ENCODE data around the gene FSTL1. TPM values are rescaled to one million over a fixed set of nuclear protein-coding genes. Genes with fewer than 3 reads are reported as not detected.
A peak's percentile ranks its signal among the peaks of the same experiment; 100 is the strongest.

Gene FSTL1
- total RNA-seq, 5 donors from 2014 or later (not counting 1 experiment from before 2014, with no cell fraction given) = 0.76 to 5.1 (median 1.5) TPM

DNA sequence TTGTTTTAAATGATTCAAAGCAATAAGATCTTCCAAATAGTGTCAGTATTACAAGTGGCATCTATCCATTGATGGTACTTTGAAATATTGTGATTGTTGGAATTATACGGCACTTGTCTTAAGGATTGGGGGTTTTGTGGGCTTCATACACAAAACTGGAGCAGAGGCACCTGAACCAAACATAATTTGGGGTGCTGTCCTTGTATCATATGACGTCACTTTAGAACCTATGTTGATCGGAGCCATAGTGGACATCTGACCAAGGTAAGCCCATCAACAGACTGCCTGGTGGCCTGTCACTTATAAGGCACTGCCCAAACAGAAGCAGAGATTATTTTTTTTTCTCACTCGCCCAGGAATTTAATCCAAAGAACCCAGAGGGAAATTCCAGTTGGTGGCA is 98.8 kb downstream of the FSTL1 start:
- Histone ChIP-seq H3K27me3 (replicated peaks in 1 of 2; ENCODE audit: control insufficient read depth in 2 of 2, extremely low read depth in 1 of 2, insufficient read depth in 2 of 2, low read length in 1 of 2) (no peaks in the 10 kb centered on the region), H3K4me1 (ENCODE audit: control insufficient read depth in 1 of 2, extremely low read depth in 1 of 2, insufficient read depth in 2 of 2, low read length in 2 of 2) (peaks cover 10 to 19% of the 10 kb centered on the region in 2 experiments), H3K9me3 (no peaks in the 10 kb centered on the region), H3K36me3 (ENCODE audit: control insufficient read depth in 2 of 2, extremely low read depth in 1 of 2, insufficient read depth in 1 of 2, low read length in 1 of 2) (no peaks in the 10 kb centered on the region), H3K27ac (ENCODE audit: low read length) (no peak overlapping the region), H3K4me3 (ENCODE audit: control insufficient read depth in 1 of 2, extremely low read depth in 1 of 2, low read length in 1 of 2) (no peak overlapping the region)
- H3K27ac Mint-ChIP-seq = no peak overlapping the region
- H3K36me3 Mint-ChIP-seq = peaks cover 1% of the 10 kb centered on the region
- ChIA-PET CTCF (interaction anchor here in 1 of 2 donors (0.7 to 4.8 kb wide), 2 partner anchors 66 to 791 kb away, joined by 4 to 25 read pairs; no protein-coding TSS in a partner anchor), POLR2A (interaction anchor here in 1 of 2 donors (0.6 kb wide), 2 partner anchors 230 to 447 kb away, joined by 3 to 8 read pairs; no protein-coding TSS in a partner anchor)
- no peak for DNase-seq
- peaks cover 18 to 21% (median 20%) of the 10 kb centered on the region in 3 donors for H3K4me1 Mint-ChIP-seq
- WGBS (ENCODE audit: insufficient coverage) = 83% methylated on average over 3 of the region's 4 CpGs
- no peaks in the 10 kb centered on the region for H3K9me3 Mint-ChIP-seq
- H3K27me3 Mint-ChIP-seq = peaks cover 0 to 4% of the 10 kb centered on the region in 2 donors
- ATAC-seq (replicated peaks in 1 of 4) = no peak
- no peak overlapping the region for H3K4me3 Mint-ChIP-seq

DNA sequence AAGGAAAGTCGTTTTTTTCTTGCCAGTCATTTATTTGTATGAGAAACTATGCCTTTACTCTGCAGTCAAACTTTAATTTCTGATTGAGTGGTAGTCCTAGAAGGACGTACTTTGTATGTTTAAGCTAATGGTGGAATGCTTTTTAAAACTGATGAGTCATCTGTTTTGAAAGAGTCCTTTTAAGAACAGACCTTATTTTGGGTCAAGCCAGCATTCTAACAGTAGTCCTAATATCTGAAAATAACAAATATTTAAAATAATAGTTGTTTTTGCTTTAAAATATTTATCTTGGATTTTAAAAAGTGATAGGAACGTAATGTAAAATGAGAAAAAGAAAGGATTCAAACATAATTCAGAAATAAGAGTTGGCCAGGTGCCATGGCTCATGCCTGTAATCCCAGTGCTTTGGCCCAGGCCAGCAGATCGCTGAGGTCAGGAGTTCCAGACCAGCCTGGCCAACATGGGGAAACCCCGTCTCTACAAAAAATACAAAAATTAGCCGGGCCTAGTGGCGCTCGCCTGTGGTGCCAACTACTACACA is 100.3 kb downstream of the FSTL1 start:
- no peaks in the 10 kb centered on the region for H3K27me3 Mint-ChIP-seq
- peaks cover 10% of the 10 kb centered on the region for H3K36me3 Mint-ChIP-seq
- peaks cover 33 to 35% (median 34%) of the 10 kb centered on the region in 3 donors for H3K4me1 Mint-ChIP-seq
- no peaks in the 10 kb centered on the region for H3K36me3 ChIP-seq (ENCODE audit: control insufficient read depth in 2 of 2, extremely low read depth in 1 of 2, insufficient read depth in 1 of 2, low read length in 1 of 2)
- ChIA-PET CTCF (interaction anchor here (0.6 to 4.8 kb wide), 2 partner anchors 67 to 888 kb away, joined by 3 to 25 read pairs; no protein-coding TSS in a partner anchor), POLR2A (interaction anchor here (0.6 to 1.0 kb wide), 2 partner anchors 52 to 205 kb away, joined by 3 to 5 read pairs; no protein-coding TSS in a partner anchor)
- no peak for ATAC-seq (replicated peaks in 1 of 4)
- no peaks in the 10 kb centered on the region for H3K9me3 Mint-ChIP-seq
- H3K27me3 ChIP-seq (replicated peaks in 1 of 2; ENCODE audit: control insufficient read depth in 2 of 2, extremely low read depth in 1 of 2, insufficient read depth in 2 of 2, low read length in 1 of 2) = no peaks in the 10 kb centered on the region
- H3K9me3 ChIP-seq = no peaks in the 10 kb centered on the region
- no CpG with 5 or more reads among the region's 8 CpGs for WGBS (ENCODE audit: insufficient coverage)
- H3K4me3 Mint-ChIP-seq = peak overlapping the region; percentile 63 to 95 (median 88)
- H3K4me1 ChIP-seq (ENCODE audit: control insufficient read depth in 1 of 2, extremely low read depth in 1 of 2, insufficient read depth in 2 of 2, low read length in 2 of 2) = peaks cover 14 to 23% of the 10 kb centered on the region in 2 experiments
- H3K4me3 ChIP-seq (ENCODE audit: control insufficient read depth in 1 of 2, extremely low read depth in 1 of 2, low read length in 1 of 2) = no peak overlapping the region
- no peak overlapping the region for H3K27ac Mint-ChIP-seq
- DNase-seq = no peak
- no peak overlapping the region for H3K27ac ChIP-seq (ENCODE audit: low read length)

DNA sequence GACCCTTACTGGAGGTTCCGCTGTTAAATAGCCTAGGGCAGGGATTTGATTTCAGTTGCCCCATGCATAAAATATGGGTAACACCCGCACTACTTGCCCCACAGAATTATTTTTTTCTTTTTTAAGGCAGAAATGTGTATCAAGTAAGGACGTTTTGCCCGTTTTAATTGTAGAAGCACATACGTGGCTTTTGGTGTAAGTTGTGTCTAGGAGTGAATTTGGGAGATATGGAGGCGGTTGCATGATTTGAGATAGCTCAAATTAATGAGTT is 101.0 kb downstream of the FSTL1 start:
- H3K9me3 ChIP-seq = no peaks in the 10 kb centered on the region
- no peak for DNase-seq
- ChIA-PET POLR2A (interaction anchor here (0.6 to 1.4 kb wide), 8 partner anchors 8 to 886 kb away, joined by 3 to 9 read pairs (median 4); partner anchors contain the start of genes NDUFB4 (in 1 of the 2) and TMEM39A (in 1 of the 2)), CTCF (interaction anchor here (0.5 to 4.8 kb wide), 4 partner anchors 67 to 253 kb away, joined by 4 to 25 read pairs (median 5); no protein-coding TSS in a partner anchor)
- Mint-ChIP-seq H3K36me3 (peaks cover 10% of the 10 kb centered on the region), H3K4me1 (peaks cover 40 to 42% (median 41%) of the 10 kb centered on the region in 3 donors), H3K27me3 (no peaks in the 10 kb centered on the region), H3K4me3 (peak overlapping the region; percentile 88 to 95 (median 95)), H3K9me3 (no peaks in the 10 kb centered on the region), H3K27ac (peak overlapping the region; percentile 92 to 95)
- no peak for ATAC-seq (replicated peaks in 1 of 4)
- peak overlapping the region; percentile 68 to 81 for H3K4me3 ChIP-seq (ENCODE audit: control insufficient read depth in 1 of 2, extremely low read depth in 1 of 2, low read length in 1 of 2)
- no peaks in the 10 kb centered on the region for H3K27me3 ChIP-seq (replicated peaks in 1 of 2; ENCODE audit: control insufficient read depth in 2 of 2, extremely low read depth in 1 of 2, insufficient read depth in 2 of 2, low read length in 1 of 2)
- peak overlapping the region; percentile 60 for H3K27ac ChIP-seq (ENCODE audit: low read length)
- WGBS (ENCODE audit: insufficient coverage) = 33% methylated on average over 1 of the region's 6 CpGs
- no peaks in the 10 kb centered on the region for H3K36me3 ChIP-seq (ENCODE audit: control insufficient read depth in 2 of 2, extremely low read depth in 1 of 2, insufficient read depth in 1 of 2, low read length in 1 of 2)
- H3K4me1 ChIP-seq (ENCODE audit: control insufficient read depth in 1 of 2, extremely low read depth in 1 of 2, insufficient read depth in 2 of 2, low read length in 2 of 2) = peaks cover 16 to 23% of the 10 kb centered on the region in 2 experiments

DNA sequence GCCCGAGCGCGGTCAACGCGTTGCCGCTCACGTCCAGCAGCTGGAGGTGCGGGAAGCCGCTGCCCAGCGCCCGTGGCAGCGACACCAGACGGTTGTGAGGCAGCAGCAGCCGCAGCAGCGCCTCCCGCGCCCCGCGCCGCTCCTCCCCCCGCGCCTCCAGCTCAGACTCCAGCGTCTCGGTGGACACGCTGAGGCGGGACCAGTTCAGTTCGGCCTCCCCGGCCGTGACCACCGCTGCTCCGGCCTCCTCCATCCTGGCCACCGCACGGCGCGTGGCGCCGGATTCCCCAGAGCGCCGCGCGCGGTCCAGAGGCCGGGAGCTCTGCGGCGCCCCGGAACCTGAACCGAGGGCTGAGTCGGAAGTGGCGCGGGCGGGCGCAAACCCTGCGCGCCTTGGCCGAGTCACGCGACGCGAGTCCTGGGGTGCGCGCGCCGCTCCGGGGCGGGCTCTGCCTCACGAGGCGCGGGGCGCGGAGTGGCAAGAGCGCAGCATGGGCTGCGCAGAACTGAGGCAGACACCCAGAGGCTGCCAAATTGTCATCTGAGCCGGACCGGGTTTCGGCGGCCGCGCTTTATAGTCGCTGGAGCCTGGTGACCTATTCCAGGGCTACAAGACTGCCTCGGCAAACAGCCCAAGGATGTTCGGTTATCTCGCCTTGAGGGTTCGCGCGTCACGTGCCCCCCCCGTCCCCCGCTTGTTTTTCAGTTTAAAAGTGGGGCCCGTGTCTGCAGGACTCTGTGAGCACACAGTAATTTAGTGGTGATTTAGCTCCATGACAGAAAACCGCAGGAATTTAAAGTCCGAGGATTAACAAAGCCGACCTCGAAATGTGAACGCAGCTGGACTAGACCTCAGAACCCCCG is 101.6 kb downstream of the FSTL1 start, which contains the start of gene LRRC58:
Gene LRRC58 (minus strand): TSS at position 364 of the 864 bp plus-strand sequence. CDS start 111 bp downstream, at position 253.
- peaks cover 45 to 47% (median 46%) of the 10 kb centered on the region in 3 donors for H3K4me1 Mint-ChIP-seq
- H3K27ac ChIP-seq (ENCODE audit: low read length) = peak within 1 kb of the TSS; percentile 60
- peak; percentile 79 to 95 (median 88) for DNase-seq
- peaks cover 10% of the 10 kb centered on the region for H3K36me3 Mint-ChIP-seq
- ATAC-seq (replicated peaks in 1 of 4) = peak; percentile 90 to 94 (median 92)
- no peaks in the 10 kb centered on the region for H3K9me3 ChIP-seq
- no peaks in the 10 kb centered on the region for H3K9me3 Mint-ChIP-seq
- no peaks in the 10 kb centered on the region for H3K27me3 Mint-ChIP-seq
- peak within 1 kb of the TSS; percentile 92 to 95 for H3K27ac Mint-ChIP-seq
- no peaks in the 10 kb centered on the region for H3K27me3 ChIP-seq (replicated peaks in 1 of 2; ENCODE audit: control insufficient read depth in 2 of 2, extremely low read depth in 1 of 2, insufficient read depth in 2 of 2, low read length in 1 of 2)
- H3K36me3 ChIP-seq (ENCODE audit: control insufficient read depth in 2 of 2, extremely low read depth in 1 of 2, insufficient read depth in 1 of 2, low read length in 1 of 2) = no peaks in the 10 kb centered on the region
- CTCF ChIA-PET = interaction anchor here (0.5 to 4.8 kb wide), 11 partner anchors 12 to 457 kb away, joined by 3 to 25 read pairs (median 4); no protein-coding TSS in a partner anchor
- under 1% methylated on average over 95 of the region's 95 CpGs for WGBS (ENCODE audit: insufficient coverage)
- POLR2A ChIA-PET = interaction anchor here (0.6 to 1.7 kb wide), 14 partner anchors 8 to 885 kb away, joined by 3 to 11 read pairs (median 4); partner anchors contain the start of genes GSK3B (in 1 of the 2), NDUFB4 (in 1 of the 2) and TMEM39A (in 1 of the 2)
- peak within 1 kb of the TSS; percentile 88 to 95 (median 95) for H3K4me3 Mint-ChIP-seq
- H3K4me3 ChIP-seq (ENCODE audit: control insufficient read depth in 1 of 2, extremely low read depth in 1 of 2, low read length in 1 of 2) = peak within 1 kb of the TSS; percentile 68 to 81
- peaks cover 22 to 23% of the 10 kb centered on the region in 2 experiments for H3K4me1 ChIP-seq (ENCODE audit: control insufficient read depth in 1 of 2, extremely low read depth in 1 of 2, insufficient read depth in 2 of 2, low read length in 2 of 2)

DNA sequence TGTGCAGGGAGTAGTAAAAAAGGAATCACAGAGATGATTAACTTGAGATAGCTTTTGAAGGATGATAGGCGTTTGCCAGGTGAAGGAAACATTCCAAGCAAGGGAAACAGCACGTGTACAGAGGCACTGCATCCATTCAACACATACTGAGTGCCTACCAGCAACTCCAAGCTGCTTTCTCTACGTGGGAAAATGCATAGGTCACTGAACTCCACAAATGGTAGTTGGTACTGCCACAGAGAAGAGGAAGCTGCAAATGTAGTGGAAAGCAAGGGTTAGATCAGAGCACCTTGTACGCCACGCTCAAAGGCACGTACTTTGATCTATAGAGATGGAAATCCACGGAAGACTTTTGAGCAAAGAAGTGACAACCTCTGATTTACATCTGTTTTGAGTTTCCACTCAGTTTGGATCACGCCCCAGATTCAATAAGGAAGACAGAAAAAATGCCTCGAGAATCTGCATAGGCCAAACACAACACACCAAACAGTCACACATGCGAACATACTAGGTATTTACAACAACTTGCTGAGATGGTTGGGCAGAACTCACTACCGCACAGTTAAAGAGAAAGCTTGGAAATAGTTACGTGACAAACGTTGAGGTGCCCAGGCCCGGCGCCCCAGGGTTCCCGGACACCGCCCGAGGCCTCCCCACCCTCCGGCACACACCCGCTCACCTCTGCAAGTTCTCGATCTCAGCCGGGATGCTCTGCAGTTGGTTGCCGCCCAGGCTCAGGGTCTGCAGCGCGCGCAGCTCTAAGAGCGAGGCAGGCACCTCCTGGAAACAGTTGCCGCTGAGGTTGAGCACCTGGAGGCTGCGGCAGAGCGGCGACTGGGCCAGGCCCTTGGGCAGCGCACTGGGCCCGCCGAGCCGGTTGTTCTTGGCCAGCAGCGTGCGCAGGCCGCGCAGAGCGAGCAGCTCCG is 102.5 kb downstream of the FSTL1 start:
- WGBS (ENCODE audit: insufficient coverage) = under 1% methylated on average over 35 of the region's 41 CpGs
- Histone ChIP-seq H3K27me3 (replicated peaks in 1 of 2; ENCODE audit: control insufficient read depth in 2 of 2, extremely low read depth in 1 of 2, insufficient read depth in 2 of 2, low read length in 1 of 2) (no peaks in the 10 kb centered on the region), H3K9me3 (no peaks in the 10 kb centered on the region), H3K36me3 (ENCODE audit: control insufficient read depth in 2 of 2, extremely low read depth in 1 of 2, insufficient read depth in 1 of 2, low read length in 1 of 2) (peaks cover 0 to 3% of the 10 kb centered on the region in 2 donors), H3K4me1 (ENCODE audit: control insufficient read depth in 1 of 2, extremely low read depth in 1 of 2, insufficient read depth in 2 of 2, low read length in 2 of 2) (peaks cover 24 to 27% of the 10 kb centered on the region in 2 experiments), H3K27ac (ENCODE audit: low read length) (peak overlapping the region; percentile 46), H3K4me3 (ENCODE audit: control insufficient read depth in 1 of 2, extremely low read depth in 1 of 2, low read length in 1 of 2) (peak overlapping the region; percentile 68 to 81)
- peaks cover 10% of the 10 kb centered on the region for H3K36me3 Mint-ChIP-seq
- peak overlapping the region; percentile 88 to 95 (median 95) for H3K4me3 Mint-ChIP-seq
- no peaks in the 10 kb centered on the region for H3K27me3 Mint-ChIP-seq
- CTCF ChIA-PET = interaction anchor here (0.6 to 4.8 kb wide), 7 partner anchors 68 to 457 kb away, joined by 3 to 25 read pairs (median 3); no protein-coding TSS in a partner anchor
- ATAC-seq (replicated peaks in 1 of 4) = peak; percentile 61 to 68 (median 64)
- H3K4me1 Mint-ChIP-seq = peaks cover 54% of the 10 kb centered on the region in 3 donors
- DNase-seq = peak in 32 of 35 experiments; percentile 29 to 70 (median 56)
- H3K9me3 Mint-ChIP-seq = no peaks in the 10 kb centered on the region
- POLR2A ChIA-PET = interaction anchor here (0.6 to 1.7 kb wide), 7 partner anchors 211 to 1478 kb away, joined by 3 to 11 read pairs (median 4); partner anchors contain the start of genes GSK3B (in 1 of the 2), NDUFB4 (in 1 of the 2) and TMEM39A (in 1 of the 2)
- H3K27ac Mint-ChIP-seq = peak overlapping the region; percentile 87 to 89

All from T-cell (primary cell).